GM23338 (cell line): ENCODE results near the gene CIDEB. TPM values are rescaled to one million over a fixed set of nuclear protein-coding genes. Genes with fewer than 3 reads are reported as not detected.

ENCODE experiments used
- ATAC-seq: fragments of 200-7000 bp; cut with Tn5 transposase; 3 replicates; pipeline ENCODE4 v1.9.1; 2020
- DNase-seq: peaks from one replicate; pipeline ENCODE4 v3.0.0-alpha.2; 2015; ENCODE audit warnings: low spot score
- H2AFZ ChIP-seq: fragments of 200-600 bp; sonication (generic); 2 replicates; pipeline ENCODE4 v1.8.0; 2016; ENCODE audit warnings: antibody characterized with exemption, mild to moderate bottlenecking, moderate library complexity
- H3F3A ChIP-seq: fragments of 200-600 bp; sonication (generic); replicated peaks from 2 replicates; pipeline ENCODE4 v1.8.0; 2017; ENCODE audit warnings: antibody characterized with exemption, mixed run types, low read depth
- H3K27ac ChIP-seq: fragments of 200-600 bp; sonication (generic); 2 replicates; pipeline ENCODE4 v1.6.1; 2016; ENCODE audit warnings: low read depth
- H3K27me3 ChIP-seq: fragments of 200-600 bp; sonication (generic); 2 replicates; pipeline ENCODE4 v1.8.0; 2016; ENCODE audit warnings: mild to moderate bottlenecking, mixed run types, moderate library complexity; ENCODE audit not compliant: insufficient read depth
- H3K36me3 ChIP-seq: fragments of 200-600 bp; sonication (generic); 2 replicates; pipeline ENCODE4 v1.8.0; 2016; ENCODE audit warnings: mild to moderate bottlenecking; ENCODE audit not compliant: insufficient read depth
- H3K4me1 ChIP-seq: fragments of 200-600 bp; sonication (generic); 2 replicates; pipeline ENCODE4 v1.8.0; 2016; ENCODE audit warnings: mild to moderate bottlenecking, moderate library complexity; ENCODE audit not compliant: insufficient read depth
- H3K4me2 ChIP-seq: fragments of 200-600 bp; sonication (generic); 2 replicates; pipeline ENCODE4 v1.7.1; 2017; ENCODE audit warnings: mixed run types
- H3K4me3 ChIP-seq: fragments of 200-600 bp; sonication (generic); 2 replicates; pipeline ENCODE4 v1.6.1; 2016; ENCODE audit warnings: mixed run types
- H3K79me2 ChIP-seq: fragments of 200-600 bp; sonication (generic); replicated peaks from 2 replicates; pipeline ENCODE4 v1.8.0; 2017; ENCODE audit warnings: mild to moderate bottlenecking; ENCODE audit not compliant: insufficient read depth
- H3K9me2 ChIP-seq: fragments of 200-600 bp; sonication (generic); 2 replicates; pipeline ENCODE4 v1.8.0; 2017; ENCODE audit not compliant: insufficient read depth
- H4K20me1 ChIP-seq: fragments of 200-600 bp; sonication (generic); replicated peaks from 2 replicates; pipeline ENCODE4 v1.8.0; 2017; ENCODE audit warnings: mild to moderate bottlenecking; ENCODE audit not compliant: insufficient read depth
- H3K27ac Mint-ChIP-seq: 2 replicates; pipeline ENCODE4 v1.8.0; 2020; ENCODE audit warnings: inconsistent platforms, mild to moderate bottlenecking, moderate library complexity, mixed read lengths
- H3K27me3 Mint-ChIP-seq: 3 replicates; pipeline ENCODE4 v1.8.0; 2022; ENCODE audit warnings: low read depth, mild to moderate bottlenecking, moderate library complexity, mixed read lengths, inconsistent platforms; ENCODE audit not compliant: insufficient read depth, poor library complexity
- H3K36me3 Mint-ChIP-seq: 3 replicates; pipeline ENCODE4 v1.8.0; 2021; ENCODE audit warnings: low read depth, mild to moderate bottlenecking, inconsistent platforms, moderate library complexity, mixed read lengths
- H3K4me1 Mint-ChIP-seq: 3 replicates; pipeline ENCODE4 v1.8.0; 2020; ENCODE audit warnings: mild to moderate bottlenecking, inconsistent platforms, mixed read lengths
- H3K4me3 Mint-ChIP-seq: 3 replicates; pipeline ENCODE4 v1.8.0; 2021; ENCODE audit warnings: moderate library complexity, mild to moderate bottlenecking, inconsistent platforms, mixed read lengths
- H3K9me3 Mint-ChIP-seq: 3 replicates; pipeline ENCODE4 v1.8.0; 2020; ENCODE audit warnings: moderate library complexity, mild to moderate bottlenecking, inconsistent platforms, mixed read lengths
- CREB1 ChIP-seq: fragments of 250-450 bp; sonication (Bioruptor Pico); IDR thresholded peaks from 2 replicates; pipeline ENCODE4 v1.5.0; 2020; ENCODE audit warnings: low read depth, mild to moderate bottlenecking, moderate library complexity
- EZH2 ChIP-seq: fragments of 200-600 bp; sonication (generic); IDR thresholded peaks from one replicate; pipeline ENCODE4 v1.8.0; 2017; ENCODE audit warnings: antibody characterized with exemption, mild to moderate bottlenecking, low read depth; ENCODE audit not compliant: unreplicated experiment
- EZH2phosphoT487 ChIP-seq: fragments of 200-600 bp; sonication (generic); IDR thresholded peaks from one replicate; pipeline ENCODE4 v1.8.1; 2018; ENCODE audit warnings: antibody characterized with exemption; ENCODE audit not compliant: unreplicated experiment
- JUNB ChIP-seq: IDR thresholded peaks from one replicate; pipeline ENCODE4 v1.6.1; 2016; ENCODE audit warnings: antibody characterized with exemption; ENCODE audit not compliant: unreplicated experiment
- NANOG ChIP-seq: IDR thresholded peaks from 2 replicates; pipeline ENCODE4 v1.6.1; 2016; ENCODE audit warnings: antibody characterized with exemption, borderline replicate concordance
- POLR2AphosphoS5 ChIP-seq: IDR thresholded peaks from 2 replicates; pipeline ENCODE4 v1.6.1; 2016; ENCODE audit warnings: antibody characterized with exemption, low read depth
- STAT1 ChIP-seq: IDR thresholded peaks from one replicate; pipeline ENCODE4 v1.6.1; 2016; ENCODE audit warnings: antibody characterized with exemption; ENCODE audit not compliant: unreplicated experiment
- ZNF114 ChIP-seq: fragments of 250-450 bp; sonication (Bioruptor Pico); IDR thresholded peaks from 2 replicates; pipeline ENCODE4 v1.5.0; 2020; ENCODE audit warnings: mild to moderate bottlenecking, moderate library complexity
- ZNF331 ChIP-seq: fragments of 250-450 bp; sonication (Bioruptor Pico); IDR thresholded peaks from 2 replicates; pipeline ENCODE4 v1.5.0; 2020; ENCODE audit warnings: low read depth, mild to moderate bottlenecking, moderate library complexity
- polyA plus RNA-seq: library from polyadenylated mRNA; unstranded; fragments of >200 nt; fragmentation: Nextera tagmentation; extraction: Ambion mirVana; gene quantifications from 2 replicates; pipeline ENCODE4 v1.2.1, GENCODE V29; 2016
- total RNA-seq: library from RNA; depleted of rRNA; stranded (reverse); fragments of >200 nt; shearing (Covaris generic); gene quantifications from 2 replicates; pipeline ENCODE4 v1.2.3, GENCODE V29; 2014
- TF ChIP-seq, protein P1 (sequence below): IDR thresholded peaks from one replicate; pipeline ENCODE4 v1.6.1; 2018; ENCODE audit warnings: antibody characterized with exemption; ENCODE audit not compliant: unreplicated experiment
- TF ChIP-seq, protein P2 (sequence below): IDR thresholded peaks from 2 replicates; pipeline ENCODE4 v1.6.1; 2016; ENCODE audit warnings: antibody characterized with exemption
- TF ChIP-seq, protein P3 (sequence below), 2 experiments: fragments of 200-600 bp in 1 of 2; sonication (generic) in 1 of 2; conservative IDR thresholded peaks; 2 replicates each; pipeline versions ENCODE4 v1.5.1 to v1.6.1; 2016 to 2017; ENCODE audit warnings: antibody characterized with exemption in 2 of 2, low read depth in 2 of 2, mild to moderate bottlenecking in 2 of 2, moderate library complexity in 1 of 2
- TF ChIP-seq, protein P4 (sequence below): fragments of 250-450 bp; sonication (Bioruptor Pico); IDR thresholded peaks from 2 replicates; pipeline ENCODE4 v1.5.0; 2020; ENCODE audit warnings: mild to moderate bottlenecking, moderate library complexity

Gene CIDEB
- total and polyA plus RNA-seq, 2 experiments from 2014 or later, result 3.4 to 4.6 TPM

DNA sequence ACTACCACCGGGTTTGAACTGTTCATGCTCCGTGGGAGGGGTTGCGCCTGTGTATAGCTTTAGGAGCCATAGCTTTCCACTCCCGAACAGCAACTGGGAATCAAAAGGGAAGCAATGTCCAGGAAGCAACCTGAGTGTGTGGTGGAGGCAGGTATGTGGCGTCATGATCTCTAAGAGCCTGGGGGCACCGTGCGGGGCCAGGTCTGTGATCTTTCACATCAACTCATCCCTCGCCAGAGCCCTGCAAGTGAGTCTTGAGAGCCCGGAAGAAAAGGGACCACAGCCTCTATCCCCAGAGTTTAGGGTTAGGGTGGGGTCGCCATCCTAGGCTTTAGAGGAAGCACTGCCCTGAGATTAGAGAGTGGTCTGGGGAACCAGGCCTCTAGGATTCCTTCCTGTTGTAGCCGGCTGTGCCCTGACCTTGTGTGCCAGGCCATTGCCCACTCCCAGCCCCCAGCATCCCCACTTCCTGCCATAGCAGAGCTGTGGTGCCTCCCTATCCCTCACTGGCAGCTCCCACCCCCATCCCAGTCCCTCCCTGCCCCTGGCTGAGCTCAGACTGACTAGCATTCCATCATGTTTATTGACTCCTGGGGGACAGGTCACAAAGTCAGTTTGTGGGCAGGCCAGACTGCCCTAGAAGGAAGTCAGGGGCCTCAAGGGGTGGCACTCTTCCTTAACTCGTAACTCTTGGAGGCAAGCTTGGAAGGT is 27.8 kb upstream of the CIDEB start:
- Histone ChIP-seq H3K4me1 (peaks cover 26% of the 10 kb centered on the region; the same call in 1 of the 2 replicates), H3K4me2 (peak overlapping the region; percentile 92), H3K27ac (no peak overlapping the region), H4K20me1 (peaks cover 4% of the 10 kb centered on the region), H3K79me2 (no peaks in the 10 kb centered on the region), H3K36me3 (no peaks in the 10 kb centered on the region), H3K27me3 (peaks cover 100% of the 10 kb centered on the region), H2AFZ (peak overlapping the region; percentile 100), H3K4me3 (peak overlapping the region; percentile 80), H3K9me2 (no peaks in the 10 kb centered on the region), H3F3A (0 out of 2 replicates have a peak, but pooled peaks cover 8% of the 10 kb centered on the region)
- Mint-ChIP-seq H3K27ac (no peak overlapping the region), H3K36me3 (no peaks in the 10 kb centered on the region), H3K4me3 (peak overlapping the region; percentile 83), H3K4me1 (peaks cover 23% of the 10 kb centered on the region), H3K27me3 (peaks cover 94% of the 10 kb centered on the region), H3K9me3 (no peaks in the 10 kb centered on the region)
- ATAC-seq (no peak), DNase-seq (peak; percentile 30)
- TF ChIP-seq EZH2phosphoT487 (no peak), EZH2 (no peak), STAT1 (no peak), POLR2AphosphoS5 (no peak), ZNF114 (no peak), NANOG (no peak), ZNF331 (CRISPR knock-in tag) (no peak), JUNB (no peak), CREB1 (no peak)
- TF ChIP-seq, protein P1, sequence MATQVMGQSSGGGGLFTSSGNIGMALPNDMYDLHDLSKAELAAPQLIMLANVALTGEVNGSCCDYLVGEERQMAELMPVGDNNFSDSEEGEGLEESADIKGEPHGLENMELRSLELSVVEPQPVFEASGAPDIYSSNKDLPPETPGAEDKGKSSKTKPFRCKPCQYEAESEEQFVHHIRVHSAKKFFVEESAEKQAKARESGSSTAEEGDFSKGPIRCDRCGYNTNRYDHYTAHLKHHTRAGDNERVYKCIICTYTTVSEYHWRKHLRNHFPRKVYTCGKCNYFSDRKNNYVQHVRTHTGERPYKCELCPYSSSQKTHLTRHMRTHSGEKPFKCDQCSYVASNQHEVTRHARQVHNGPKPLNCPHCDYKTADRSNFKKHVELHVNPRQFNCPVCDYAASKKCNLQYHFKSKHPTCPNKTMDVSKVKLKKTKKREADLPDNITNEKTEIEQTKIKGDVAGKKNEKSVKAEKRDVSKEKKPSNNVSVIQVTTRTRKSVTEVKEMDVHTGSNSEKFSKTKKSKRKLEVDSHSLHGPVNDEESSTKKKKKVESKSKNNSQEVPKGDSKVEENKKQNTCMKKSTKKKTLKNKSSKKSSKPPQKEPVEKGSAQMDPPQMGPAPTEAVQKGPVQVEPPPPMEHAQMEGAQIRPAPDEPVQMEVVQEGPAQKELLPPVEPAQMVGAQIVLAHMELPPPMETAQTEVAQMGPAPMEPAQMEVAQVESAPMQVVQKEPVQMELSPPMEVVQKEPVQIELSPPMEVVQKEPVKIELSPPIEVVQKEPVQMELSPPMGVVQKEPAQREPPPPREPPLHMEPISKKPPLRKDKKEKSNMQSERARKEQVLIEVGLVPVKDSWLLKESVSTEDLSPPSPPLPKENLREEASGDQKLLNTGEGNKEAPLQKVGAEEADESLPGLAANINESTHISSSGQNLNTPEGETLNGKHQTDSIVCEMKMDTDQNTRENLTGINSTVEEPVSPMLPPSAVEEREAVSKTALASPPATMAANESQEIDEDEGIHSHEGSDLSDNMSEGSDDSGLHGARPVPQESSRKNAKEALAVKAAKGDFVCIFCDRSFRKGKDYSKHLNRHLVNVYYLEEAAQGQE, result no peak
- TF ChIP-seq, protein P2, sequence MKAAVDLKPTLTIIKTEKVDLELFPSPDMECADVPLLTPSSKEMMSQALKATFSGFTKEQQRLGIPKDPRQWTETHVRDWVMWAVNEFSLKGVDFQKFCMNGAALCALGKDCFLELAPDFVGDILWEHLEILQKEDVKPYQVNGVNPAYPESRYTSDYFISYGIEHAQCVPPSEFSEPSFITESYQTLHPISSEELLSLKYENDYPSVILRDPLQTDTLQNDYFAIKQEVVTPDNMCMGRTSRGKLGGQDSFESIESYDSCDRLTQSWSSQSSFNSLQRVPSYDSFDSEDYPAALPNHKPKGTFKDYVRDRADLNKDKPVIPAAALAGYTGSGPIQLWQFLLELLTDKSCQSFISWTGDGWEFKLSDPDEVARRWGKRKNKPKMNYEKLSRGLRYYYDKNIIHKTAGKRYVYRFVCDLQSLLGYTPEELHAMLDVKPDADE, result no peak
- TF ChIP-seq, protein P3, sequence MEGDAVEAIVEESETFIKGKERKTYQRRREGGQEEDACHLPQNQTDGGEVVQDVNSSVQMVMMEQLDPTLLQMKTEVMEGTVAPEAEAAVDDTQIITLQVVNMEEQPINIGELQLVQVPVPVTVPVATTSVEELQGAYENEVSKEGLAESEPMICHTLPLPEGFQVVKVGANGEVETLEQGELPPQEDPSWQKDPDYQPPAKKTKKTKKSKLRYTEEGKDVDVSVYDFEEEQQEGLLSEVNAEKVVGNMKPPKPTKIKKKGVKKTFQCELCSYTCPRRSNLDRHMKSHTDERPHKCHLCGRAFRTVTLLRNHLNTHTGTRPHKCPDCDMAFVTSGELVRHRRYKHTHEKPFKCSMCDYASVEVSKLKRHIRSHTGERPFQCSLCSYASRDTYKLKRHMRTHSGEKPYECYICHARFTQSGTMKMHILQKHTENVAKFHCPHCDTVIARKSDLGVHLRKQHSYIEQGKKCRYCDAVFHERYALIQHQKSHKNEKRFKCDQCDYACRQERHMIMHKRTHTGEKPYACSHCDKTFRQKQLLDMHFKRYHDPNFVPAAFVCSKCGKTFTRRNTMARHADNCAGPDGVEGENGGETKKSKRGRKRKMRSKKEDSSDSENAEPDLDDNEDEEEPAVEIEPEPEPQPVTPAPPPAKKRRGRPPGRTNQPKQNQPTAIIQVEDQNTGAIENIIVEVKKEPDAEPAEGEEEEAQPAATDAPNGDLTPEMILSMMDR (conservative IDR thresholded peaks at IDR 0.05; ENCODE audit: low read depth in 2 of 2), result no peak
- TF ChIP-seq, protein P4, sequence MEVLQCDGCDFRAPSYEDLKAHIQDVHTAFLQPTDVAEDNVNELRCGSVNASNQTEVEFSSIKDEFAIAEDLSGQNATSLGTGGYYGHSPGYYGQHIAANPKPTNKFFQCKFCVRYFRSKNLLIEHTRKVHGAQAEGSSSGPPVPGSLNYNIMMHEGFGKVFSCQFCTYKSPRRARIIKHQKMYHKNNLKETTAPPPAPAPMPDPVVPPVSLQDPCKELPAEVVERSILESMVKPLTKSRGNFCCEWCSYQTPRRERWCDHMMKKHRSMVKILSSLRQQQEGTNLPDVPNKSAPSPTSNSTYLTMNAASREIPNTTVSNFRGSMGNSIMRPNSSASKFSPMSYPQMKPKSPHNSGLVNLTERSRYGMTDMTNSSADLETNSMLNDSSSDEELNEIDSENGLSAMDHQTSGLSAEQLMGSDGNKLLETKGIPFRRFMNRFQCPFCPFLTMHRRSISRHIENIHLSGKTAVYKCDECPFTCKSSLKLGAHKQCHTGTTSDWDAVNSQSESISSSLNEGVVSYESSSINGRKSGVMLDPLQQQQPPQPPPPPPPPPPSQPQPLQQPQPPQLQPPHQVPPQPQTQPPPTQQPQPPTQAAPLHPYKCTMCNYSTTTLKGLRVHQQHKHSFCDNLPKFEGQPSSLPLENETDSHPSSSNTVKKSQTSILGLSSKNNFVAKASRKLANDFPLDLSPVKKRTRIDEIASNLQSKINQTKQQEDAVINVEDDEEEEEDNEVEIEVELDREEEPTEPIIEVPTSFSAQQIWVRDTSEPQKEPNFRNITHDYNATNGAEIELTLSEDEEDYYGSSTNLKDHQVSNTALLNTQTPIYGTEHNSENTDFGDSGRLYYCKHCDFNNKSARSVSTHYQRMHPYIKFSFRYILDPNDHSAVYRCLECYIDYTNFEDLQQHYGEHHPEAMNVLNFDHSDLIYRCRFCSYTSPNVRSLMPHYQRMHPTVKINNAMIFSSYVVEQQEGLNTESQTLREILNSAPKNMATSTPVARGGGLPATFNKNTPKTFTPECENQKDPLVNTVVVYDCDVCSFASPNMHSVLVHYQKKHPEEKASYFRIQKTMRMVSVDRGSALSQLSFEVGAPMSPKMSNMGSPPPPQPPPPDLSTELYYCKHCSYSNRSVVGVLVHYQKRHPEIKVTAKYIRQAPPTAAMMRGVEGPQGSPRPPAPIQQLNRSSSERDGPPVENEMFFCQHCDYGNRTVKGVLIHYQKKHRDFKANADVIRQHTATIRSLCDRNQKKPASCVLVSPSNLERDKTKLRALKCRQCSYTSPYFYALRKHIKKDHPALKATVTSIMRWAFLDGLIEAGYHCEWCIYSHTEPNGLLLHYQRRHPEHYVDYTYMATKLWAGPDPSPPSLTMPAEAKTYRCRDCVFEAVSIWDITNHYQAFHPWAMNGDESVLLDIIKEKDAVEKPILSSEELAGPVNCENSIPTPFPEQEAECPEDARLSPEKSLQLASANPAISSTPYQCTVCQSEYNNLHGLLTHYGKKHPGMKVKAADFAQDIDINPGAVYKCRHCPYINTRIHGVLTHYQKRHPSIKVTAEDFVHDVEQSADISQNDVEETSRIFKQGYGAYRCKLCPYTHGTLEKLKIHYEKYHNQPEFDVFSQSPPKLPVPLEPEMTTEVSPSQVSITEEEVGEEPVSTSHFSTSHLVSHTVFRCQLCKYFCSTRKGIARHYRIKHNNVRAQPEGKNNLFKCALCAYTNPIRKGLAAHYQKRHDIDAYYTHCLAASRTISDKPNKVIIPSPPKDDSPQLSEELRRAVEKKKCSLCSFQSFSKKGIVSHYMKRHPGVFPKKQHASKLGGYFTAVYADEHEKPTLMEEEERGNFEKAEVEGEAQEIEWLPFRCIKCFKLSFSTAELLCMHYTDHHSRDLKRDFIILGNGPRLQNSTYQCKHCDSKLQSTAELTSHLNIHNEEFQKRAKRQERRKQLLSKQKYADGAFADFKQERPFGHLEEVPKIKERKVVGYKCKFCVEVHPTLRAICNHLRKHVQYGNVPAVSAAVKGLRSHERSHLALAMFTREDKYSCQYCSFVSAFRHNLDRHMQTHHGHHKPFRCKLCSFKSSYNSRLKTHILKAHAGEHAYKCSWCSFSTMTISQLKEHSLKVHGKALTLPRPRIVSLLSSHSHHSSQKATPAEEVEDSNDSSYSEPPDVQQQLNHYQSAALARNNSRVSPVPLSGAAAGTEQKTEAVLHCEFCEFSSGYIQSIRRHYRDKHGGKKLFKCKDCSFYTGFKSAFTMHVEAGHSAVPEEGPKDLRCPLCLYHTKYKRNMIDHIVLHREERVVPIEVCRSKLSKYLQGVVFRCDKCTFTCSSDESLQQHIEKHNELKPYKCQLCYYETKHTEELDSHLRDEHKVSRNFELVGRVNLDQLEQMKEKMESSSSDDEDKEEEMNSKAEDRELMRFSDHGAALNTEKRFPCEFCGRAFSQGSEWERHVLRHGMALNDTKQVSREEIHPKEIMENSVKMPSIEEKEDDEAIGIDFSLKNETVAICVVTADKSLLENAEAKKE (CRISPR knock-in tag), result no peak
